HG03442 (cell line): Measurements from ENCODE around the gene MPHOSPH6.
"Not testable (repeated sequence)": the region's sequence is repeated elsewhere in the genome, so short reads cannot be mapped to it uniquely, and the experiment has no call there.

Source experiments
- ATAC-seq: cut with Tn5 transposase; IDR thresholded peaks from one replicate; pipeline ENCODE4 v1.9.1; 2021; ENCODE audit warnings: mild to moderate bottlenecking, moderate library complexity; ENCODE audit not compliant: unreplicated experiment

The MPHOSPH6 gene

DNA sequence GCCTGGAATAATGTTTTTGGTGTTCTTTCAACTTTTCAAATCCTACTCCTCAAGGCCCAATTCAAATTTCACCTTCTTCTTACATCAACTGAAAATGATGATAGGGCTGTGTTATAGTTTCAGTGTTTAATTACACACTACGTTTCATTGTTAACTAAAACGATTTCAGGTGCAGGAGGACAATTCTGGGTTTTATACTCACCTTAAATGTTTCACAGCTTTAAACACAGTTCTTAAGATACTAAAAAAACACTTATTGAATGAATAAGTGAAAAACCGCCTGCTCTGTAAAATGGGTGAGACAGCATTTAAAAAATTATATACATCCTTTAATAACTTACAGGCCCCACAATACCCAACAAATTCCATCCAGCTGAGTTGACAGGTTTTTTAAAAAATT, 6.2 kb upstream of the MPHOSPH6 start:
- no peak for ATAC-seq

DNA sequence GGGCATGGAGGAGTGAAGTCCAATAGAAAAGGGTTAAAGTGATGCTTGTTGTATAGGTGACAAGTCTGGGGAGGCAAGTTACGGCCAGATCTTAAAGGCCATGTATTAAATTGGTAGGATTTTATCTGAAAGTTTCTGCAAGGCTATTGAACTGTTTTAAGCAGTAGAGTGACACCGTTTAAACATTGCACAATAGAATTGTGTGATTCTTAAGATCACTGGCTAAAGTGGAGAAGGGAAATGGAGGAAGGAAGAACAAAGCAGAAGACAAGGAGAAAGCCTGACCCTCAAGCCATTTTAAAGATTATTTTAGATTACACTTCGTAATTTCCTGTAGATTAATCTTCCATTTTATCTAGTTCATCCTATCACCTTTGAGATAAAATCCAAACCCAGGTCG, 5.6 kb upstream of the MPHOSPH6 start:
- no peak for ATAC-seq

DNA sequence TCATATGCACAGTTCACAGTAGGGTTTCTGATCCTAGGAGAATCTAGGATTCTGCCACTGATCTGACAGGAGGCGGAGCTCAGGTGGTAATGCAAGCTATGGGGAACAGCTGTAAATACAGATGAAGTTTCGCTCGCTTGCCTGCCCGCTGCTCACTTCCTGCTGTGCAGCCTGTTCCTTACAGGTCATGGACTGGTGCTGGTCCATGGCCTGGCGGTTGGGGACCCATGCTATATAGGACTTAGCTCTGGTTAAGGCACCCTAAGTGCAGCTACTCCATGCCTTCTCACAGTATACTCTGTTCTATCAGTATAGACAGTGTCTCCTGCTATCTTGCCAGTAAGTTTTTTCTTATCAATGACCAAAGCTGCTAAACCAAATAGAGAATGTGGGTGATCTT, 2.4 kb downstream of the MPHOSPH6 start:
- no peak for ATAC-seq

DNA sequence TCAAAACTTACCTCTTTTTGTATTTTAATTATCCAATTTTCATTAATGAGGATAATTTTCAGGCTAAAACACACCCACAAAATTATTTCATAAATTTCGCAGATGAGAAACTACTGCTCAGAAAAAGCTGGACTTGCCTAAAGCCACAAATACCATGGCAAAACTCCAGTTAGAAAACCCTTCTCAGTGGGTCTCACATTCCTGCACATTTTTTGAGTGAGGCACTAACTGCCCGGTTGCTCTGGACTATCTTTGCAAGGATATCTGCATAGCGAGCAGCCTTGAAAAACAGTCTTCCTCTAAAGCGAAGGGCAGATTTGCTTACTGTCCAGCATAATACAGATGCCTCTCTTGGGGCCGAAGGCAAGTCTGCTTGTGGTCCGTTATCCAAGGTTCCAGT, 9.8 kb downstream of the MPHOSPH6 start:
- ATAC-seq, result no peak

DNA sequence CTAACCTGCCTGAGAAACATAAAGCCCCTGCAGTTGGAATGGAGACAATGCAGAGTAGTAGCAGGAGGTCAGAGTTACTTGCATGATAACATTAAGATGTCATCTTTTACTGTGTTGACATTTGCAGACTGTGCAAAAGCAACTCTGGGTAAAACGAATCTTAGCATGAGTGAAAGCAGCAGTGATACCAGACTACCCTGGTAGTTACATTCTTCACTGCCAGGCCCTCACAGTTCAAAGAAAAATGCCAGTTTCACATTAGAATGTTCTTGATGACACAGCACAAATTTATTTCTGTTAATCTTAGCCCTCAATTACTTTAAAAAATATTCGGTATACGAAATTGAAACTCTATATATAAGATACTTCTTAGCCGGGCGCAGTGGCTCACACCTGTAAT, 12.2 kb downstream of the MPHOSPH6 start:
- ATAC-seq, result no peak

DNA sequence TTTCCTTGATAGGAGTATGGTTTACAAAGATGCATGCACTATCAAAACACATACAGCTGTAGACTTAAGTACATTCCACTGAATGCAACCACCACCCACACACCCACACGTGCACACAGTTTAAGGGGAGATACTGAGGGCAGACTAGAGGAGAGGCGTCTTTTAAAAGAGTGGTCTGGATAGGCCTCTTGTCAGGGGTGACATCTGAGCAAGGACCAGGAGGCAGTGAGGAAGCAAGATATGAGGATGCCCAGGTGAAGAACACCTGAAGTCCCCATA, 12.6 kb downstream of the MPHOSPH6 start:
- no peak for ATAC-seq

DNA sequence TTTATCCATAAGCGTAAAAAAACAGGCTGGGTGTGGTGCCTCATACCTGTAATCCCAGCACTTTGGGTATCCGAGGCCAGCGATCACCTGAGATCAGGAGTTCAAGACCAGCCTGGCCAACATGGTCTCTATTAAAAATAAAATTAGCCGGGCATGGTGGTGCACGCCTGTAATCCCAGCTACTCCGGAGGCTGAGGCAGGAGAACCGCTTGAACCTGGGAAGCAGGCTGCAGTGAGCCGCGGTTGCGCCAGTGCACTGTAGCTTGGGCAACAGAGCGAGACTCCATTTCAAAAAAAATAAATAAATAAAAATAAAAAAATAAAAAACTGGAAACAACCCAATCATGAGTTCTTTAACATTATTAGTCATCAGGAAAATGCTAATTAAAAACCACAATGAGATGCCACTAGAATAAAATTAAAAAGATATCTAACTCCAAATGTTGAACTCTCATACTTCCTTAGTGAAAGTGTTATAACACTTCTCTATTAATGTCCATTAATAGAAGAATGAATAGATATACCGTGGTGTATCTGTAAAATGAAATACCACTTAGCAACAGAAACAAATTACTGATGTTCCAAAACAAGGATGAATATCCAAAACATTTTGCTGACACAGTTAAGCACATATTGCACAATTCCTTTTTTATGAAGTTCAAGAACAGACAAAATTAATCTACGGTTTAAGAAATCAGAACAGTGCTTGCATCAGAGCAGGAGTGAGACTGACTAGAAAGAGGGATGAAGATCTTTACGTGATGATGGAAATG, 13.1 kb downstream of the MPHOSPH6 start:
- no peak for ATAC-seq

DNA sequence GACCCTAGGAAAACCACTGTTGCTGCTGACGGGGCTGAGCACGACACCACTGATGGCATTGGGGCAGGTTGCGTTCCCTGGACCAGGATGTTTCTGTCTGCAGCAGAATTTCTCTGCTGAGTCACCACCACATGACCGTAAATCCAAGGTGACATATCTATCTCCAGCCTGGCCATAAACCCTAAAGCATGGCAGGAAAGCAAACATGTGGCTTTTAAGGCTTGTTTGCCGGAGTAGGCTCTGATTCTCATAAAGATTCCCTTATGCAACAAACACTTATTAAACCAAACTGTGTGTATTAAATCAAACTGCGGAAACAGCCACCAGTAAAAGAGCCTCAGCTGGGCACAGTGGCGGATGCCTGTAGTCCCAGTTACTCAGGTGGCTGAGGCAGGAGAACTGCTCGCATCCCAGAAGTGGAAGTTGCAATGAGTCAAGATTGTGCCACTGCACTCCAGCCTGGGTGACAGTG, 17.3 kb downstream of the MPHOSPH6 start:
- ATAC-seq, result no peak

DNA sequence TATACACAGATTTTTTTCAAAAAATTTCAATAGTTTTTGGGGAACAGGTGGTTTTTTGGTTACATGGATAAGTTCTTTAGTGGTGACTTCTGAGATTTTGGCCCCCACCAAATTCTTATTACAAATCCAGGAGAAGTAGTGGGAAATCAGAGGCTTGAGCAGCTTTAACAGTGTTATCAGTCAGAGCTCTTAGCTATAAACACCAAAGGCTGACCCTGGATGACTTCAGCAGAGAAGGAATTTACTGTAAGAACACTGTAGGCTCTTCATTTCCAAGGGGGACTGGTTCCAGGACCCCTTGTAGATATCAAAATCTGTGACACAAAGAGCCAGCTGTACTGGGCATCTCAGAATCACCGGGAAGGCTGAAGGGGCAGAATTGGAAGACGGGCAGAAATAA, 17.8 kb downstream of the MPHOSPH6 start:
- ATAC-seq, result no peak

DNA sequence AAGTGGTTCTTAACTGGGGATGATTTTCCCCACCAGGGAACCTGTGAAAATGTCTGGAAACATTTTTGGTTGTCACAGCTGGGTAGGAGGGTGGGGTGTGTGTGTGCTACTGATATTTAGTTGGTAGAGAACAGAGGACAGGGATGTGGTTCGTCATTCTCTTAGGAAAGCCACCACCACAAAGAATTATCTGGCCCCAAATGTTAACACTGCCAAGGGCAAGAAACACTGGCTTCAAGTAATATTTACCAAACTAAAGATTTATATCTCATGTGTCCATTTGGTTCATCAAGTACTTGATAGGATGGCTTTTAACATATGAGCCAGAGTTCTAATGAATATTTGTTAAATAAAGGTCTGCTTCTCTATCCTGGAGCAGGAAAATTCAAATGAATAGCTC, 19.5 kb downstream of the MPHOSPH6 start:
- no peak for ATAC-seq

DNA sequence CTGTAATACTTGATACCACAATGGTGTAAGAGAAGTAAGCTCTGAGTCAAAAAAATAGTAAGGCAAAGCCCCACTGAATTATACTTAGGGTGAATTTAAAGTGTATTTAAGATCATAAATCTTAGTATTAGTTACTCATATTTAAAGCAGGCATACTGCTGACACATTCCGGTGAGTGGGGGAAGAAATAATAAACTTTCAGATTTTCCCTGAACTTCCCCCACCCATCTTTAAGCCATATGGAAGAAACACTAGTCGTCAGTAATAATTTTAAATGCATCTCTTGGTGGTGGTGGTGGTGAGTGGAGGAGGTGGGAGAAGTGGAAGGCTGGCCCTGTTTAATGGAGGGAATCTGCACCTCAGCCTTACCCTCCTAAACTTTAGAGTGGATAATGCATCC, 20.5 kb downstream of the MPHOSPH6 start:
- ATAC-seq, result no peak

DNA sequence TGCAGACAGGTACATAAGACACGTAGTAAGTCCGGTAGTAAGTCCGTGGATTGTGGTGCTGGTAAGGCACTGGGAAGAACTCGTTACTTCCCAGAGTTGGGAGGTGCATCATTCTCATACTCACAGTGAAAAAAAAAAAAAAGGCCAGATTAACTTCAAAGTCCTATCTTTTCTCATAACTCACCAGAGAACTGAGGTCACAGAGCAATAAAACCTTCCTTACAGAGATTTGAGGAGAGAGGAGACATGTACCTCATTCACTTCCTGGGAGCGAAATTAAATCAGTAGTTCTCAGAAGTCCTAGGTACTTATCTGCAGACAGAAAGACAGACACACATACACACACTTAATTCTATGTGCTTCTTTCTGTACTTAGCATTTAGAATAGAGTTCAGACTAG, 22.5 kb downstream of the MPHOSPH6 start:
- ATAC-seq, result no peak

DNA sequence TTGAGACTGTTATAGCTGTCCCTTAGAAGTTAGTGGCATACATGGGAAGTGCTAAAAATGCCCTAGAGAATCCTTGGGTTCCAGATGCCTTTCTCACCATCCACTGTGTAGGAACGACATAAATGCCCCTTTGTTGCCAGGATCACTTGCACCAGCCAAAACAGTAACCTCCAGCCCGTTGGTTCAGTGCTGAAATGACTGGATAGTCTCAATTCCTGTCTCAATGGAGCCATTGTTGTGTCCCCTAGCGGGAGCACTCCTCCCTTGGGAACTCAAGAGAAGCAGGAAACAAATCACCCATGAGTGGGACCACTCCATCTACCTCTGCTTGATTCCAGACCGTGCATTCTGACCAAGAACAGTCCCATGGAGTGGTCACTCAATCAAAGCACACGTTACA, 23.1 kb downstream of the MPHOSPH6 start:
- ATAC-seq, result no peak

DNA sequence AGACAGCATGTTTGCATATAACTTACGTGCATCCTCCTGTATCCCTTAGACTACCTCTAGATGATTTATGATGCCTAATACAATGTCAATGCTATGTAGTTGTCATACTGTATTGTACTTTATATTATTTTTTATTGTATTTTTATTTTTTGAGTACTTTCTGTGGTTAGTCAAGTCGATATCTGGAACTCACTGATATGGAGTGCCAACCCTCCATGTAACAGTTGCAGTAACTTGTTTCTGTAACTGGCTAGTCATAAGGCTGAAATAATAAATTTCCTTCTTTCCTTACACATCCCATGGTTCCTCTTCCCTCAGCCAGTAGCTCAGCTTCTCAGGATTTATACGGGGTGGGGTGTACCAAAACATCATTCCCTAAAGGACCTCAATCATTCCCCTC, 23.5 kb downstream of the MPHOSPH6 start:
- ATAC-seq, result no peak

DNA sequence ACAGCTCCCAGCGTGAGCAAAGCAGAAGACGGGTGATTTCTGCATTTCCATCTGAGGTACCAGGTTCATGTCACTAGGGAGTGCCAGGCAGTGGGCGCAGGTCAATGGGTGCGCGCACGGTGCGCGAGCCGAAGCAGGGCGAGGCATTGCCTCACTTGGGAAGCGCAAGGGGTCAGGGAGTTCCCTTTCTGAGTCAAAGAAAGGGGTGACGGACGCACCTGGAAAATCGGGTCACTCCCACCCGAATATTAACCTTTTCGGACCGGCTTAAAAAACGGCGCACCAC, 30.8 kb downstream of the MPHOSPH6 start:
- ATAC-seq, result not testable (repeated sequence)

DNA sequence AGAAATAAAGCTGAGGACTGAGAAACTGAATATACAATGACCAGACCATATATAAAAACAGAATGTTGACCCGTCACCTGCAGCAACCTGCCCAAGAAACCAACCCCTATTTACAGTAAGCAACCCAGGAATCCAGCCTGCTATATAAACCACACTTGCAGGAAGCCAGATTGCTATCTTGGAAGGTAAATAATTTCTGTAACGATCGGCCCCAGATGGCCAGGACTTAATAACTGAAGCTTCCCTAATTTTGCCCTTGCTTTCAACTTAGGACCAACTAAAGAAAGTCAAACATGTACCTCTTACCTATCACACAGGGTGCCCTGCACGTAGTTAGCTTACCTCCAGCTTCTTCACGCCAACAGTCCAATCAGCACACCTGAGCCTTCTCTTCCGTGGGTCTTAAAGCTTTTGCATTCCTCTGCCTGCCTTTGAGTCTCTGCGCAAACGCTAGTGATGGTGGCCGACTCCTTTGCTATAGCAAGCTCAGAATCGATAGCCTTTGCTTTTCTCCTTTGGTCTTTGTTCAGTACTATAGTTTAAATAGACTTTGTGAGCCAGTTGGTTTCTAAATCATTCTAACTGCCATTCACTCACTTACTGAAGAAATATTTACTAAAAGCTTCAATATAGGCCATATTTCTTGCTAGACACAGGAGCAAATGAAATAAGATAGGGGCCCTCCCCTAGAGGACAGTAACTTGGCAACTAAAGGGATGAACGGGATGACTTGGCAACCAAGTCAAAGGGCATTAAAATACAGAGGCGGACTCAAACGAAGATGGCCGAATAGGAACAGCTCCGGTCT, 31.3 kb downstream of the MPHOSPH6 start:
- ATAC-seq, result no peak

DNA sequence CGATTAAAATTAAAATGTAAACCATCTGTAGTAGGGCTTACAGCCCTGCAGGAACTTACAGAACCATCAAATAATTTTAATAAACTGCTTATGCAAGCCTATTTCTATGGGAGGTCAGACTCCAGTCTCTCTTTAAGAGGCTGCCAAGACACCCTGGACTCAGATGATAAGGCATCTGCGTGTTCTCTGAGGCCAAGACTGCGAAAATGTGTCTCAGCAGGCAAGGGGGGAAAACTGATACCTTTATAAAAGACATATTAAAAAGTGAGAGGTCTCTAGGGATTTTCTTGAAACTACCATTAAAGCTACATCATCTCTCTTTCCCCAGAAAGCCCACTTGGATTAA, 32.2 kb downstream of the MPHOSPH6 start:
- no peak for ATAC-seq

DNA sequence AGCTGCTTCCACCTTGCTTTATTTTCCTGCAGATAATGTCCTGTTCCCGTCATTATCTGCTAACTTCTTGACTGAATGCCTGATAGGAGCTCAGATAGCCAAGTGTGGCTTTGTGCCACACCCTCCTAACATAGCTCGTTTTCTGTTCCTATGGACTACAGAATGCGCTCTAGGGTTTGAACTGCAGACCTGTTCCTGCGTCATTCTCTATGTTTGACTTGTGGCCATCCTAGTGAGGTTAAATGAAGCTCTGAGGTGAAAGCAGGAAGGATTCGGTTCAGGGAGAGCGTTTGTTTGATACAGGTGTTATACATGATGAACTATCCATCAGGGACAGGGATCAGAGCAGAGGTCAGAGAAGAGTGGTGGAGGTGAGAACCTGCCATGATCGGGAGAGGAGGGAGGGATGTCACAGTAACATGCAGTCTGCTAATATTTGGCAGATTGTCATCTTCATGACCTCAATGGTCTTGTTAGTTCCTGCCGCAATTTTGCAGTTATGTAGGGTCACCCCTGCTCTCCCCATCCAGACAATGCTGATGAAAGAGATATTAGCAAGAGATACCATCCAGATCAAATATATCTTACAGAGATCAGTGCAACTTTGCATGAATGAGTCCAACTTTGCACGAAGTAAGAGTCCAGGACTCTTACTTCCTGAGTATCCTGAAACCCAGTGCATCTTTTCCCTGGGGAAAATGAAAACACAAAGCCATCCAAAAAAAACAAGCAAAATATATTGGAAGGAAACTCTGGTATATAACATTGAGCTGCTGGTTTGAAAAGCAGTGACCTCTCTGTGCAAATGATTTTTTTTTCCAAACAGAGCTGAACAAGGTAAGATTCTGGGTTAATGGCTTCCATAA, 32.8 kb downstream of the MPHOSPH6 start:
- ATAC-seq, result no peak

DNA sequence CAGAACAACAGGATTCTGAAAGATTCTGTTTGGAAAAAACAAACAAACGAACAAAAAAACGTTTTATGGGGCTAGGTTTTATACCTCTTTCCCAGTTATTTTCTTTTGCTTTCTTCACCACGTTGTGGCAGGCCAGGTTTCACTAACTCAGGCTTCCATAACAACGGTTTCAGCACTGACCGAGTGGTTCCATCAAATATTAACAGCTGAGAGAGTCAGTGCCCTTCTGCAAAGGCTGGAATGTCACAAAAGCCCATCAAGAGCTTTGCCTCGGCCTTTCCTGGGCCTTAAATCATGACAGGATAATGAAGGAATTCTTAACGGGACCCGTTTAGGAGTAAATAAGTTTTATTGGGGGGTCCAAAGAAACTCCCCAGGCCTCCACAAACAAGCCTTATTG, 34.2 kb downstream of the MPHOSPH6 start:
- no peak for ATAC-seq

DNA sequence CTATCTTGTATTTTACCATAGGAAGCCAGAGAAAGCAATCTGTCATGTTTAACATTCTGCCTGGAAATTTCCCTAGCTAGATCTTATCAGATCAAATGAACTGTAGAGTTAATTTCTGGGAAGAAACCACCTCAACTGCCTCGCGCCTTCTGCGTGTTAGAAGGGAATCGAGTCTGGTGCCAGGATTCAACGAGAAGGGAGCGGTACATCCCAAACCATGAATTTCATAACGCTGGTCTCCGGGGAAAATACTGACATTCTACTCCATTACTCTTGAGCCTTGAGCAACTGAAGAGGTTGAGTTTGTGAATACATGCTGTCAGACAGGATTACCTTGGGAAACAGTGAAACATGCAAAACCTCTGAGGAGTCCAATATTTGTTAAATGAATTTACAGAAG, 35.2 kb downstream of the MPHOSPH6 start:
- no peak for ATAC-seq

DNA sequence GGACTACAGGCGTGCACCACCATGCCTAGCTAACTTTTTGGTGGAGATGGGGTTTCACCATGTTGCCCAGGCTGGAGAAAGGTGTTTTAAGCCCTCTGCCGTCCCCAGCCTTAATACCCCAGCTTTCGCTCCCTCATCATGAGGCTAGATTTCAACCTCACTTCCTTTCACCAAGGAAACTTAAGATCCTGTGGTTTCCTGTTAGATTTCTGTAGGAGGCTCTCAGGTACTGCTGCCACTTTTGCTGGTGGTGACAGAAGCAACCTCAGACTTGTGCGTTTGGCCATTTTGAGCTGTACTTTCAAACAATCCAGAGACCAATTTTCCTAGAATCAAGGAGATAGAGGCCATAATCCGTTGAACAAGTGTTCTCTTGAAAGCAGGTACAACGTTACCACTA, 36.2 kb downstream of the MPHOSPH6 start:
- ATAC-seq, result no peak

DNA sequence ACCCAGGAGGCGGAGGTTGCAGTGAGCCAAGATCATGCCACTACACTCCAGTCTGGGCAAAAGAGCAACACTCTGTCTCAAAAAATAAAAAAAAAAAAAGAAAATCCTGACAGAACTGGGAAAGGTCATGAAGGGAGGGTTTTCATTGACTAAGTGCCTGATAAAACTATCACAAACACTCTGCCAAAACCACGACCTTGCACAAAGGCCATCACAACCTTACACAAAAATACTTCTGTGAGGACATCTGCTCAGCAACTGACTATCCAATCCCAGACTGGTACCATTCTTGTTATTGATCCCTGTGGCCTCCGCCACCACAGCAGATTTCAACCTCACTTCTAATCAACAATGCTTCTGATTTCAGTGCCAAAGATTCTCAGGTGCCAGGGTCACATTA, 40.1 kb downstream of the MPHOSPH6 start:
- ATAC-seq, result no peak
